SK-N-SH (cell line): ENCODE measurements around the gene OPHN1. TPM values are rescaled to one million over a fixed set of nuclear protein-coding genes. Genes with fewer than 3 reads are reported as not detected.

Experiments used
- CTCF ChIA-PET: fragments of 300-600, 350-600 bp; formaldehyde crosslinking; extraction: SDS; loops from one replicate; lab custom pipeline; 2021; lab: Yijun Ruan, JAX
- POLR2A ChIA-PET: fragments of 350-600 bp; sonication (Branson Sonifier 250); formaldehyde crosslinking; extraction: SDS; loops from one replicate; lab custom pipeline; 2020; ENCODE audit warnings: antibody characterized with exemption, inconsistent platforms; lab: Yijun Ruan, JAX
- DNase-seq: peaks from one replicate; pipeline ENCODE4 v3.0.0; 2012
- H2AFZ ChIP-seq: fragments of 200-600 bp; sonication (generic); 2 replicates; pipeline ENCODE4 v1.8.1; 2016; ENCODE audit warnings: antibody characterized with exemption, mild to moderate bottlenecking, low read depth
- H3F3A ChIP-seq: fragments of 200-600 bp; sonication (generic); replicated peaks from 2 replicates; pipeline ENCODE3; 2016; ENCODE audit warnings: antibody characterized with exemption, mild to moderate bottlenecking; ENCODE audit not compliant: insufficient read depth
- H3K27ac ChIP-seq, 2 experiments: fragments of 200-500 bp in 1 of 2; fragments of 200-600 bp in 1 of 2; sonication (Bioruptor generic) in 1 of 2; sonication (generic), shearing (Covaris generic) in 1 of 2; 2 replicates each; pipeline versions ENCODE4 v1.5.1 to v1.6.1; 2014 to 2016; ENCODE audit warnings: low read depth in 2 of 2, inconsistent platforms in 1 of 2, low read length in 1 of 2, mild to moderate bottlenecking in 1 of 2, mixed read lengths in 1 of 2
- H3K27me3 ChIP-seq: fragments of 200-600 bp; sonication (generic), shearing (Covaris generic); 2 replicates; pipeline ENCODE4 v1.6.1; 2016; ENCODE audit warnings: mixed run types; ENCODE audit not compliant: insufficient read depth
- H3K36me3 ChIP-seq, 2 experiments: fragments of 200-500 bp in 1 of 2; fragments of 200-600 bp in 1 of 2; sonication (Bioruptor generic) in 1 of 2; sonication (generic) in 1 of 2; replicated peaks in 1 of 2; 2 replicates each; pipeline versions ENCODE3 to v1.5.1; 2014 to 2016; ENCODE audit warnings: low read length in 1 of 2, mild to moderate bottlenecking in 1 of 2; ENCODE audit not compliant: insufficient read depth in 2 of 2, control insufficient read depth in 1 of 2
- H3K4me1 ChIP-seq, 2 experiments: fragments of 200-500 bp in 1 of 2; fragments of 200-600 bp in 1 of 2; sonication (Bioruptor generic) in 1 of 2; sonication (generic), shearing (Covaris generic) in 1 of 2; 2 replicates each; pipeline versions ENCODE4 v1.5.1 to v1.6.1; 2014 to 2016; ENCODE audit warnings: low read depth in 1 of 2, low read length in 1 of 2, mixed run types in 1 of 2; ENCODE audit not compliant: insufficient read depth in 2 of 2, control insufficient read depth in 1 of 2
- H3K4me2 ChIP-seq: fragments of 200-600 bp; sonication (generic), shearing (Covaris generic); 2 replicates; pipeline ENCODE4 v1.6.1; 2017; ENCODE audit warnings: mixed run types
- H3K4me3 ChIP-seq, 2 experiments: fragments of 200-500 bp in 1 of 2; fragments of 200-600 bp in 1 of 2; sonication (Bioruptor generic) in 1 of 2; sonication (generic), shearing (Covaris generic) in 1 of 2; 2 replicates each; pipeline versions ENCODE4 v1.5.1 to v1.8.1; 2014 to 2016; ENCODE audit warnings: low read depth in 2 of 2, inconsistent platforms in 1 of 2, low read length in 1 of 2, mild to moderate bottlenecking in 1 of 2, mixed read lengths in 1 of 2, moderate library complexity in 1 of 2
- H3K79me2 ChIP-seq: fragments of 200-600 bp; sonication (generic); 2 replicates; pipeline ENCODE4 v1.8.1; 2017; ENCODE audit warnings: mild to moderate bottlenecking; ENCODE audit not compliant: insufficient read depth
- H3K9ac ChIP-seq: fragments of 200-600 bp; sonication (generic); 2 replicates; pipeline ENCODE4 v1.6.1; 2017; ENCODE audit warnings: mixed run types
- H3K9me2 ChIP-seq: fragments of 200-600 bp; sonication (generic); 2 replicates; pipeline ENCODE4 v1.6.1; 2017; ENCODE audit warnings: mixed run types
- H3K9me3 ChIP-seq: fragments of 200-600 bp; sonication (generic); 2 replicates; pipeline ENCODE4 v1.6.1; 2017; ENCODE audit warnings: mixed run types, mild to moderate bottlenecking, moderate library complexity
- H4K20me1 ChIP-seq: fragments of 200-600 bp; sonication (generic); 2 replicates; pipeline ENCODE4 v1.6.1; 2017; ENCODE audit warnings: mild to moderate bottlenecking, mixed run types; ENCODE audit not compliant: insufficient read depth
- CTCF ChIP-seq: fragments of 200-600 bp; sonication (generic); IDR thresholded peaks from 2 replicates; pipeline ENCODE4 v1.6.1; 2017; ENCODE audit warnings: antibody characterized with exemption, mild to moderate bottlenecking, moderate library complexity
- EP300 ChIP-seq, 2 experiments: IDR thresholded peaks; 2 replicates each; pipeline versions ENCODE4 v1.4.0 to v1.6.1; 2012; ENCODE audit warnings: borderline replicate concordance in 1 of 2, low read depth in 1 of 2, low read length in 1 of 2
- FOXJ3 ChIP-seq: sonication (generic); formaldehyde crosslinking; IDR thresholded peaks from 2 replicates; pipeline ENCODE4 v1.5.1; 2020; ENCODE audit warnings: mild to moderate bottlenecking, missing genetic modification reagents
- GABPA ChIP-seq: IDR thresholded peaks from 2 replicates; pipeline ENCODE4 v1.4.0; 2012; ENCODE audit warnings: low read depth, mild to moderate bottlenecking
- GATA2 ChIP-seq: sonication (generic); formaldehyde crosslinking; IDR thresholded peaks from 2 replicates; pipeline ENCODE4 v1.5.0; 2020; ENCODE audit warnings: mild to moderate bottlenecking, missing genetic modification reagents
- MAX ChIP-seq: IDR thresholded peaks from 2 replicates; pipeline ENCODE4 v1.4.0; 2012; ENCODE audit warnings: low read depth
- MXI1 ChIP-seq: IDR thresholded peaks from 2 replicates; pipeline ENCODE4 v1.6.1; 2012; ENCODE audit warnings: mild to moderate bottlenecking, low read depth, low read length, improper control_type of control experiment
- NFIC ChIP-seq: IDR thresholded peaks from 2 replicates; pipeline ENCODE4 v1.4.0; 2012; ENCODE audit warnings: borderline replicate concordance
- POLR2AphosphoS5 ChIP-seq: IDR thresholded peaks from 2 replicates; pipeline ENCODE4 v1.6.1; 2012; ENCODE audit warnings: low read depth, low read length
- RAD21 ChIP-seq: IDR thresholded peaks from 2 replicates; pipeline ENCODE4 v1.6.1; 2012; ENCODE audit warnings: mild to moderate bottlenecking, low read length
- RCOR1 ChIP-seq: fragments of 150-350 bp; IDR thresholded peaks from 2 replicates; pipeline ENCODE4 v1.6.1; 2017; ENCODE audit warnings: antibody characterized with exemption, low read length
- RFX5 ChIP-seq: IDR thresholded peaks from 2 replicates; pipeline ENCODE4 v1.6.1; 2012; ENCODE audit warnings: mild to moderate bottlenecking, improper control_type of control experiment, low read length
- RXRA ChIP-seq: IDR thresholded peaks from 2 replicates; pipeline ENCODE4 v1.4.0; 2012; ENCODE audit warnings: low read depth, mild to moderate bottlenecking, borderline replicate concordance
- SMC3 ChIP-seq: IDR thresholded peaks from 2 replicates; pipeline ENCODE4 v1.6.1; 2012; ENCODE audit warnings: low read depth, low read length, improper control_type of control experiment
- TCF12 ChIP-seq: IDR thresholded peaks from 2 replicates; pipeline ENCODE4 v1.4.0; 2012
- WGBS: methylation state at CpG from one replicate; pipeline ENCODE4 v1.1.6; 2017; ENCODE audit warnings: low lambda C conversion rate; 5-methylcytosine and 5-hydroxymethylcytosine counted together
- polyA plus RNA-seq, 3 experiments: library from polyadenylated mRNA; depleted of rRNA; stranded (reverse); fragments of >200 nt; gene quantifications; 2 replicates each; pipeline ENCODE4 v1.2.3, GENCODE V29; 2012
- TF ChIP-seq, protein P1 (sequence below): IDR thresholded peaks from 2 replicates; pipeline ENCODE4 v1.4.0; 2012; ENCODE audit warnings: low read depth, borderline replicate concordance
- TF ChIP-seq, protein P2 (sequence below): IDR thresholded peaks from 2 replicates; pipeline ENCODE4 v1.4.0; 2012; ENCODE audit warnings: low read depth, borderline replicate concordance
- TF ChIP-seq, protein P3 (sequence below): fragments of 150-350 bp; IDR thresholded peaks from 2 replicates; pipeline ENCODE4 v1.6.1; 2017; ENCODE audit warnings: antibody characterized with exemption, low read length, low read depth, borderline replicate concordance
- TF ChIP-seq, protein P4 (sequence below): fragments of 150-350 bp; IDR thresholded peaks from 2 replicates; pipeline ENCODE4 v1.6.1; 2016; ENCODE audit warnings: mild to moderate bottlenecking, low read depth, low read length
- TF ChIP-seq, protein P5 (sequence below): IDR thresholded peaks from 2 replicates; pipeline ENCODE4 v1.6.1; 2012; ENCODE audit warnings: mild to moderate bottlenecking, low read depth, low read length, moderate library complexity

The OPHN1 gene
- polyA plus RNA-seq, 1 of the 3 experiments (the other 2 are of a cell fraction) = 1.7 TPM

GRCh38 chrX:68284281-68284904 is 148.9 kb downstream of the OPHN1 start:
- Histone ChIP-seq H3K9me2 (no peaks in the 10 kb centered on the region), H3K79me2 (no peaks in the 10 kb centered on the region), H3F3A (no peaks in the 10 kb centered on the region)
- CTCF ChIA-PET = interaction anchor here (1.7 kb wide), 1 partner anchor 11 kb away, joined by 4 read pairs; no protein-coding TSS in a partner anchor
- TF ChIP-seq, protein P1, sequence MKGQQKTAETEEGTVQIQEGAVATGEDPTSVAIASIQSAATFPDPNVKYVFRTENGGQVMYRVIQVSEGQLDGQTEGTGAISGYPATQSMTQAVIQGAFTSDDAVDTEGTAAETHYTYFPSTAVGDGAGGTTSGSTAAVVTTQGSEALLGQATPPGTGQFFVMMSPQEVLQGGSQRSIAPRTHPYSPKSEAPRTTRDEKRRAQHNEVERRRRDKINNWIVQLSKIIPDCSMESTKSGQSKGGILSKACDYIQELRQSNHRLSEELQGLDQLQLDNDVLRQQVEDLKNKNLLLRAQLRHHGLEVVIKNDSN = no peak
- TF ChIP-seq RXRA (no peak), NFIC (no peak), POLR2AphosphoS5 (no peak), SMC3 (no peak), RCOR1 (no peak), MXI1 (no peak), GABPA (no peak), RFX5 (no peak), CTCF (no peak), MAX (no peak), FOXJ3 (CRISPR knock-in tag) (no peak), EP300 (IDR thresholded peaks at IDR 0.05; ENCODE audit: borderline replicate concordance in 1 of 2, low read depth in 1 of 2, low read length in 1 of 2) (no peak), GATA2 (CRISPR knock-in tag) (no peak), TCF12 (no peak), RAD21 (no peak)
- TF ChIP-seq, protein P2, sequence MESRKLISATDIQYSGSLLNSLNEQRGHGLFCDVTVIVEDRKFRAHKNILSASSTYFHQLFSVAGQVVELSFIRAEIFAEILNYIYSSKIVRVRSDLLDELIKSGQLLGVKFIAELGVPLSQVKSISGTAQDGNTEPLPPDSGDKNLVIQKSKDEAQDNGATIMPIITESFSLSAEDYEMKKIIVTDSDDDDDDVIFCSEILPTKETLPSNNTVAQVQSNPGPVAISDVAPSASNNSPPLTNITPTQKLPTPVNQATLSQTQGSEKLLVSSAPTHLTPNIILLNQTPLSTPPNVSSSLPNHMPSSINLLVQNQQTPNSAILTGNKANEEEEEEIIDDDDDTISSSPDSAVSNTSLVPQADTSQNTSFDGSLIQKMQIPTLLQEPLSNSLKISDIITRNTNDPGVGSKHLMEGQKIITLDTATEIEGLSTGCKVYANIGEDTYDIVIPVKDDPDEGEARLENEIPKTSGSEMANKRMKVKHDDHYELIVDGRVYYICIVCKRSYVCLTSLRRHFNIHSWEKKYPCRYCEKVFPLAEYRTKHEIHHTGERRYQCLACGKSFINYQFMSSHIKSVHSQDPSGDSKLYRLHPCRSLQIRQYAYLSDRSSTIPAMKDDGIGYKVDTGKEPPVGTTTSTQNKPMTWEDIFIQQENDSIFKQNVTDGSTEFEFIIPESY = no peak
- TF ChIP-seq, protein P3, sequence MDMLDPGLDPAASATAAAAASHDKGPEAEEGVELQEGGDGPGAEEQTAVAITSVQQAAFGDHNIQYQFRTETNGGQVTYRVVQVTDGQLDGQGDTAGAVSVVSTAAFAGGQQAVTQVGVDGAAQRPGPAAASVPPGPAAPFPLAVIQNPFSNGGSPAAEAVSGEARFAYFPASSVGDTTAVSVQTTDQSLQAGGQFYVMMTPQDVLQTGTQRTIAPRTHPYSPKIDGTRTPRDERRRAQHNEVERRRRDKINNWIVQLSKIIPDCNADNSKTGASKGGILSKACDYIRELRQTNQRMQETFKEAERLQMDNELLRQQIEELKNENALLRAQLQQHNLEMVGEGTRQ = no peak
- TF ChIP-seq, protein P4, sequence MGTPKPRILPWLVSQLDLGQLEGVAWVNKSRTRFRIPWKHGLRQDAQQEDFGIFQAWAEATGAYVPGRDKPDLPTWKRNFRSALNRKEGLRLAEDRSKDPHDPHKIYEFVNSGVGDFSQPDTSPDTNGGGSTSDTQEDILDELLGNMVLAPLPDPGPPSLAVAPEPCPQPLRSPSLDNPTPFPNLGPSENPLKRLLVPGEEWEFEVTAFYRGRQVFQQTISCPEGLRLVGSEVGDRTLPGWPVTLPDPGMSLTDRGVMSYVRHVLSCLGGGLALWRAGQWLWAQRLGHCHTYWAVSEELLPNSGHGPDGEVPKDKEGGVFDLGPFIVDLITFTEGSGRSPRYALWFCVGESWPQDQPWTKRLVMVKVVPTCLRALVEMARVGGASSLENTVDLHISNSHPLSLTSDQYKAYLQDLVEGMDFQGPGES = no peak
- TF ChIP-seq, protein P5, sequence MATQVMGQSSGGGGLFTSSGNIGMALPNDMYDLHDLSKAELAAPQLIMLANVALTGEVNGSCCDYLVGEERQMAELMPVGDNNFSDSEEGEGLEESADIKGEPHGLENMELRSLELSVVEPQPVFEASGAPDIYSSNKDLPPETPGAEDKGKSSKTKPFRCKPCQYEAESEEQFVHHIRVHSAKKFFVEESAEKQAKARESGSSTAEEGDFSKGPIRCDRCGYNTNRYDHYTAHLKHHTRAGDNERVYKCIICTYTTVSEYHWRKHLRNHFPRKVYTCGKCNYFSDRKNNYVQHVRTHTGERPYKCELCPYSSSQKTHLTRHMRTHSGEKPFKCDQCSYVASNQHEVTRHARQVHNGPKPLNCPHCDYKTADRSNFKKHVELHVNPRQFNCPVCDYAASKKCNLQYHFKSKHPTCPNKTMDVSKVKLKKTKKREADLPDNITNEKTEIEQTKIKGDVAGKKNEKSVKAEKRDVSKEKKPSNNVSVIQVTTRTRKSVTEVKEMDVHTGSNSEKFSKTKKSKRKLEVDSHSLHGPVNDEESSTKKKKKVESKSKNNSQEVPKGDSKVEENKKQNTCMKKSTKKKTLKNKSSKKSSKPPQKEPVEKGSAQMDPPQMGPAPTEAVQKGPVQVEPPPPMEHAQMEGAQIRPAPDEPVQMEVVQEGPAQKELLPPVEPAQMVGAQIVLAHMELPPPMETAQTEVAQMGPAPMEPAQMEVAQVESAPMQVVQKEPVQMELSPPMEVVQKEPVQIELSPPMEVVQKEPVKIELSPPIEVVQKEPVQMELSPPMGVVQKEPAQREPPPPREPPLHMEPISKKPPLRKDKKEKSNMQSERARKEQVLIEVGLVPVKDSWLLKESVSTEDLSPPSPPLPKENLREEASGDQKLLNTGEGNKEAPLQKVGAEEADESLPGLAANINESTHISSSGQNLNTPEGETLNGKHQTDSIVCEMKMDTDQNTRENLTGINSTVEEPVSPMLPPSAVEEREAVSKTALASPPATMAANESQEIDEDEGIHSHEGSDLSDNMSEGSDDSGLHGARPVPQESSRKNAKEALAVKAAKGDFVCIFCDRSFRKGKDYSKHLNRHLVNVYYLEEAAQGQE = no peak
- TF ChIP-seq, all 33 proteins: peak for 0
- POLR2A ChIA-PET = no interaction called here
- 63% methylated on average over 2 of the region's 2 CpGs for WGBS
- no peaks in the 10 kb centered on the region for H3K9me3 ChIP-seq
- H3K4me3 ChIP-seq = no peak overlapping the region
- peaks cover 0 to 4% of the 10 kb centered on the region in 2 experiments for H3K36me3 ChIP-seq
- H3K27me3 ChIP-seq = no peaks in the 10 kb centered on the region
- H3K4me1 ChIP-seq = no peaks in the 10 kb centered on the region
- no peak for DNase-seq
- no peaks in the 10 kb centered on the region for H4K20me1 ChIP-seq
- H3K9ac ChIP-seq = no peak overlapping the region
- no peak overlapping the region for H2AFZ ChIP-seq
- no peak overlapping the region for H3K4me2 ChIP-seq
- no peak overlapping the region for H3K27ac ChIP-seq
